GM12878 (cell line): ENCODE data around the gene SDCCAG8. TPM values are rescaled to one million over a fixed set of nuclear protein-coding genes. Genes with fewer than 3 reads are reported as not detected.

ENCODE experiments used
- ATAC-seq: fragments of 200-7000 bp; cut with Tn5 transposase; 3 replicates; pipeline ENCODE4 v1.9.1; 2020; ENCODE audit warnings: mild to moderate bottlenecking, moderate library complexity
- BruUV-seq: library from RNA; stranded (reverse); fragments of 400-500 nt; replicated peaks from 2 replicates; lab custom pipeline; 2021; lab: Mats Ljungman, UMichigan
- CTCF ChIA-PET: fragments of 300-600 bp; sonication (Branson Sonifier 250); formaldehyde crosslinking; extraction: SDS; loops from one replicate; lab custom pipeline; 2021; ENCODE audit warnings: inconsistent platforms; lab: Yijun Ruan, JAX
- POLR2A ChIA-PET: fragments of 350-600 bp; formaldehyde crosslinking; extraction: SDS; loops from one replicate; lab custom pipeline; 2021; ENCODE audit warnings: inconsistent platforms; lab: Charles Lee
- RAD21 ChIA-PET: fragments of 300-600 bp; sonication (Branson Sonifier 250); formaldehyde crosslinking; loops from one replicate; lab custom pipeline; 2023; ENCODE audit warnings: antibody characterized with exemption; ENCODE audit not compliant: unreplicated experiment; lab: Charles Lee
- SMC1A ChIA-PET: fragments of 300-600 bp; sonication (Branson Sonifier 250); formaldehyde crosslinking; loops from one replicate; lab custom pipeline; 2023; ENCODE audit not compliant: unreplicated experiment, uncharacterized antibody; lab: Charles Lee
- DNase-seq: peaks from one replicate; pipeline ENCODE4 v3.0.0-alpha.2; 2011; ENCODE audit warnings: low read depth, low spot score
- FAIRE-seq: peaks from 3 replicates; lab custom pipeline; 2011; peaks lifted over from hg19 to GRCh38; lab: Jason Lieb, UNC
- H2AFZ ChIP-seq: 2 replicates; pipeline ENCODE4 v1.6.0; 2011; ENCODE audit warnings: low read depth, low read length, control low read depth; ENCODE audit not compliant: control insufficient read depth
- H3K27ac ChIP-seq: 2 replicates; pipeline ENCODE4 v1.5.1; 2011; ENCODE audit warnings: control low read depth; ENCODE audit not compliant: control insufficient read depth, insufficient read depth
- H3K27me3 ChIP-seq, 2 experiments: replicated peaks in 1 of 2; 2 replicates each; pipeline versions ENCODE4 v1.6.0 to v1.6.1; 2011; ENCODE audit warnings: low read length in 1 of 2; ENCODE audit not compliant: control insufficient read depth in 2 of 2, insufficient read depth in 2 of 2
- H3K36me3 ChIP-seq, 2 experiments: 2 replicates each; pipeline ENCODE4 v1.5.1; 2011; ENCODE audit warnings: low read length in 1 of 2; ENCODE audit not compliant: control insufficient read depth in 2 of 2, insufficient read depth in 2 of 2
- H3K4me1 ChIP-seq: 2 replicates; pipeline ENCODE4 v1.6.1; 2011; ENCODE audit warnings: mild to moderate bottlenecking, low read length, moderate library complexity, mixed read lengths; ENCODE audit not compliant: control insufficient read depth, insufficient read depth
- H3K4me2 ChIP-seq: 2 replicates; pipeline ENCODE4 v1.6.0; 2011; ENCODE audit warnings: control low read depth; ENCODE audit not compliant: control insufficient read depth, insufficient read depth
- H3K4me3 ChIP-seq: fragments of 200-600 bp; sonication (generic); 2 replicates; pipeline ENCODE4 v1.5.1; 2016
- H3K79me2 ChIP-seq: 2 replicates; pipeline ENCODE4 v1.6.0; 2011; ENCODE audit warnings: low read length; ENCODE audit not compliant: control insufficient read depth, insufficient read depth
- H3K9ac ChIP-seq: 2 replicates; pipeline ENCODE4 v1.8.0; 2011; ENCODE audit warnings: low read length, control low read depth, mixed read lengths; ENCODE audit not compliant: control insufficient read depth, insufficient read depth
- H3K9me3 ChIP-seq: replicated peaks from 3 replicates; pipeline ENCODE4 v1.5.1; 2011; ENCODE audit warnings: mild to moderate bottlenecking, low read length; ENCODE audit not compliant: control insufficient read depth, insufficient read depth
- H4K20me1 ChIP-seq: 2 replicates; pipeline ENCODE4 v1.6.0; 2011; ENCODE audit not compliant: control insufficient read depth, insufficient read depth
- BCL11A ChIP-seq: IDR thresholded peaks from 2 replicates; pipeline ENCODE4 v1.6.1; 2011; ENCODE audit warnings: low read depth, low read length
- BMI1 ChIP-seq: fragments of 450-650 bp; IDR thresholded peaks from 2 replicates; pipeline ENCODE4 v1.6.1; 2016; ENCODE audit warnings: mild to moderate bottlenecking, moderate library complexity, borderline replicate concordance
- CBX3 ChIP-seq: fragments of 200-600 bp; sonication (generic); IDR thresholded peaks from 2 replicates; pipeline ENCODE4 v1.6.1; 2016; ENCODE audit warnings: low read depth, borderline replicate concordance
- ETV6 ChIP-seq, 2 experiments: fragments of 450-650 bp in 1 of 2; IDR thresholded peaks in 1 of 2; conservative IDR thresholded peaks in 1 of 2; 2 replicates each; pipeline ENCODE4 v1.6.1; 2014; ENCODE audit warnings: antibody characterized with exemption in 1 of 2, borderline replicate concordance in 1 of 2, low read depth in 1 of 2, mild to moderate bottlenecking in 1 of 2, moderate library complexity in 1 of 2
- FOXM1 ChIP-seq: IDR thresholded peaks from 2 replicates; pipeline ENCODE4 v1.6.1; 2012; ENCODE audit warnings: low read depth, mild to moderate bottlenecking, inconsistent platforms, low read length, moderate library complexity
- HDGF ChIP-seq: fragments of 450-650 bp; IDR thresholded peaks from 2 replicates; pipeline ENCODE4 v1.6.1; 2016; ENCODE audit warnings: antibody characterized with exemption
- MEF2B ChIP-seq: fragments of 450-650 bp; IDR thresholded peaks from 2 replicates; pipeline ENCODE4 v1.6.1; 2018; ENCODE audit warnings: mild to moderate bottlenecking, moderate library complexity; ENCODE audit not compliant: partially characterized antibody, poor library complexity, severe bottlenecking
- MLLT1 ChIP-seq: fragments of 450-650 bp; IDR thresholded peaks from 2 replicates; pipeline ENCODE4 v1.6.1; 2016; ENCODE audit warnings: mild to moderate bottlenecking
- NFYA ChIP-seq: IDR thresholded peaks from 2 replicates; pipeline ENCODE4 v1.6.1; 2011; ENCODE audit warnings: low read depth, mild to moderate bottlenecking, low read length, improper control_type of control experiment, borderline replicate concordance
- NR2F1 ChIP-seq: fragments of 450-650 bp; conservative IDR thresholded peaks from 2 replicates; pipeline ENCODE4 v1.6.1; 2017; ENCODE audit warnings: mild to moderate bottlenecking
- PAX8 ChIP-seq: fragments of 450-650 bp; IDR thresholded peaks from 2 replicates; pipeline ENCODE4 v1.6.1; 2017; ENCODE audit warnings: mild to moderate bottlenecking, moderate library complexity
- POLR2A ChIP-seq: IDR thresholded peaks from 2 replicates; pipeline ENCODE4 v1.6.1; 2011; ENCODE audit warnings: low read depth, mild to moderate bottlenecking, low read length
- RAD21 ChIP-seq: IDR thresholded peaks from 2 replicates; pipeline ENCODE4 v1.6.1; 2011; ENCODE audit warnings: mild to moderate bottlenecking, low read depth, low read length, moderate library complexity; ENCODE audit not compliant: insufficient read depth
- RBBP5 ChIP-seq: fragments of 200-600 bp; sonication (generic); conservative IDR thresholded peaks from 2 replicates; pipeline ENCODE4 v1.6.1; 2016
- SMC3 ChIP-seq: IDR thresholded peaks from 2 replicates; pipeline ENCODE4 v1.6.1; 2011; ENCODE audit warnings: low read length, improper control_type of control experiment, borderline replicate concordance
- SREBF2 ChIP-seq: IDR thresholded peaks from 2 replicates; pipeline ENCODE4 v1.6.1; 2012; ENCODE audit warnings: mild to moderate bottlenecking, low read length
- SUZ12 ChIP-seq: fragments of 200-600 bp; sonication (generic); IDR thresholded peaks from one replicate; pipeline ENCODE4 v1.6.1; 2018; ENCODE audit warnings: antibody characterized with exemption, mild to moderate bottlenecking; ENCODE audit not compliant: unreplicated experiment
- ZNF207 ChIP-seq: fragments of 450-650 bp; IDR thresholded peaks from 2 replicates; pipeline ENCODE4 v1.6.1; 2014; ENCODE audit warnings: antibody characterized with exemption, mild to moderate bottlenecking, borderline replicate concordance
- ZNF24 ChIP-seq: fragments of 450-650 bp; IDR thresholded peaks from 2 replicates; pipeline ENCODE4 v1.6.1; 2017; ENCODE audit warnings: antibody characterized with exemption, mild to moderate bottlenecking
- WGBS: methylation state at CpG from one replicate; pipeline ENCODE4 v1.1.6; 2016; ENCODE audit warnings: low lambda C conversion rate; ENCODE audit not compliant: insufficient replicate concordance, insufficient coverage; ENCODE audit errors: missing lambda C conversion rate; 5-methylcytosine and 5-hydroxymethylcytosine counted together
- in situ Hi-C: fragments of 300-500 bp; cut with MboI; formaldehyde crosslinking; loops from 9 replicates; pipeline ENCODE4 v1.14.3; 2018; ENCODE audit warnings: mixed read lengths
- intact Hi-C: fragments of 100-400 bp; cut with micrococcal nuclease; formaldehyde crosslinking; loops from one replicate; pipeline ENCODE4 v1.14.2; 2022; ENCODE audit not compliant: unreplicated experiment
- polyA plus RNA-seq, 11 experiments: library from polyadenylated mRNA; depleted of rRNA in 4 of 11; unstranded in 6 of 11; stranded (reverse) in 5 of 11; fragments of >200 nt; fragmentation: Nextera tagmentation in 4 of 11; fragmentation: Illumina TruSeq in 1 of 11; extraction: Ambion mirVana in 4 of 11; extraction: Trizol in 1 of 11; gene quantifications; 1 replicate in 1 of 11; 2 replicates in 10 of 11; pipeline versions ENCODE4 v1.2.1 to v1.2.3, GENCODE V29; 2011 to 2016; ENCODE audit warnings: inconsistent platforms in 2 of 11, missing spikeins in 2 of 11, low read depth in 1 of 11
- total RNA-seq, 4 experiments: library from RNA; depleted of rRNA in 3 of 4; stranded (reverse); fragments of >200 nt in 3 of 4; fragmentation: Illumina TruSeq in 1 of 4; extraction: Trizol in 1 of 4; gene quantifications; 2 replicates each; pipeline versions ENCODE4 v1.2.1 to v1.2.3, GENCODE V29; 2013 to 2021

SDCCAG8 gene
- total and polyA plus RNA-seq, 10 of the 15 experiments (the other 5 are each of a cell fraction or from before 2014, with no cell fraction given): 15.0 to 25.6 (median 20.6) TPM

GRCh38 chr1:243483952-243484351, 228.1 kb downstream of the SDCCAG8 start (continued):
- TF ChIP-seq BMI1 (no peak), NR2F1 (no peak), SREBF2 (no peak), ETV6 (conservative IDR thresholded peaks at IDR 0.05 in 1 of 2, IDR thresholded peaks at IDR 0.05 in 1 of 2; ENCODE audit: borderline replicate concordance in 1 of 2, low read depth in 1 of 2) (no peak), ZNF207 (no peak), MEF2B (no peak), PAX8 (no peak)

DNA sequence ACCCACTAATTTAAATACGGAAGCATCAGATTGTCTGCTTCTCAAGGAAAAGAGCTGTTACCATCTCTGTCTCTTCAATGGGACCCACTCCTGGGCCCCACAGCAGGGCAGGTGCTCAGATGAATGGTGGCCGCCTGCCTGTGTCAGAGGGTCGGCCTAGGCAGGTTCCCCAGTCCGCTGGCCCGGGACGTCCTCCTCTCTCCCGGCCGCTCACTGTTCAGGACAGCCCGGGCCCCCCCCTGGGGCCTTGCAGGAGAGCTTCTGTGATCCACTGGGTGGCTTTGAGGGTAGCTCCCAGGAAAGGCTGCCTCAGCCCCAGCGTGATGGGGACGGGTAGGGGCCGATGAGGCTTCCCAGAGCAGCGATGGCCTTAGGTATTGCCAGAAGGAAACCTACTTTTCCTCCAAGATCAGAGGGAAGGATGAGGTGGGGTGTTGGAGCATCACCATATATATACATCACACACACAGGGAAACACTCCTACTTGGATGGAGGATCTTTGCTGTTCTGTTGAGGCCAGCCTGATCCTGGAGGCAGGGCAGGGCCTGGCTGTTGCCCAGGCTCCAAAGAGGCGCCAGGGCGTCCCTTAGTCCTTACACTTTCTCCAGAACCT, 231.3 kb downstream of the SDCCAG8 start:
- ATAC-seq (no peak), DNase-seq (no peak)
- Histone ChIP-seq H3K9me3 (no peaks in the 10 kb centered on the region), H3K4me1 (peaks cover 4% of the 10 kb centered on the region; the same call in 1 of the 2 replicates), H3K9ac (no peak overlapping the region), H3K27ac (no peak overlapping the region), H3K4me3 (no peak overlapping the region), H3K27me3 (no peaks in the 10 kb centered on the region; a peak in 2 of 4 replicates), H4K20me1 (no peaks in the 10 kb centered on the region), H3K79me2 (no peaks in the 10 kb centered on the region), H2AFZ (no peak overlapping the region)
- POLR2A ChIA-PET: no interaction called here
- in situ Hi-C loops: no loop called here
- RAD21 ChIA-PET: no interaction called here
- BruUV-seq: no TSS peak
- TF ChIP-seq SMC3 (no peak), CBX3 (no peak), POLR2A (no peak), ZNF24 (no peak), RBBP5 (no peak), BCL11A (no peak), MLLT1 (no peak), HDGF (no peak), SUZ12 (no peak), NFYA (no peak), RAD21 (no peak), FOXM1 (no peak)
- TF ChIP-seq, all 136 proteins: peak for 0
- no peak overlapping the region for H3K4me2 ChIP-seq
- H3K36me3 ChIP-seq: no peaks in the 10 kb centered on the region; a peak in 1 of 4 replicates
- FAIRE-seq: no peak
- CTCF ChIA-PET: no interaction called here
- intact Hi-C loops: no loop called here
- SMC1A ChIA-PET: no interaction called here
- 92% methylated on average over 15 of the region's 15 CpGs for WGBS
